ENCODE results near the gene DHRS12. TPM values are rescaled to one million over a fixed set of nuclear protein-coding genes. Genes with fewer than 3 reads are reported as not detected.

Gene DHRS12
- polyA plus RNA-seq, 4 donors: 15.4 to 23.1 (median 20.2) TPM

DNA sequence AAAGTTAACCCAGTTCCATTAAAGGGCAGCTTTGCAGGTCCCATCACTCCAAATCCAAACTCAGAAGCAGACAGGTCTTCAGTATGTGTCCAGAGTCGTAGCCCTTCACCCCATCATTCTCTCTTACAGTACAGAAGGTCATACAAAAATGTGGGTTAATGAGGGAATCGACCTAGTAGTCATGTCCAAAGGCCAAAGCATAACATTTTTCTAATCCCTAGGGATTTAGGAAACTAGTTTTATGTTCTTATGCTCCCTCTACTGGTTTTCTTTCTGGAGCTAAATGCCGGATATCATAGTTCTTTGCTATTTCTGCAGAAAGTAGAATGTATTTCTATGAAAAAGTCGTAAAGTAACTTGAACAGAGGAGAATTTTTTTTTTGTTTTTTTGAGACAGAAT is 72.2 kb downstream of the DHRS12 start:
- peak in 1 of 4 donors; percentile 21 for DNase-seq (ENCODE audit: low read depth in 4 of 4, low spot score in 3 of 4)

DNA sequence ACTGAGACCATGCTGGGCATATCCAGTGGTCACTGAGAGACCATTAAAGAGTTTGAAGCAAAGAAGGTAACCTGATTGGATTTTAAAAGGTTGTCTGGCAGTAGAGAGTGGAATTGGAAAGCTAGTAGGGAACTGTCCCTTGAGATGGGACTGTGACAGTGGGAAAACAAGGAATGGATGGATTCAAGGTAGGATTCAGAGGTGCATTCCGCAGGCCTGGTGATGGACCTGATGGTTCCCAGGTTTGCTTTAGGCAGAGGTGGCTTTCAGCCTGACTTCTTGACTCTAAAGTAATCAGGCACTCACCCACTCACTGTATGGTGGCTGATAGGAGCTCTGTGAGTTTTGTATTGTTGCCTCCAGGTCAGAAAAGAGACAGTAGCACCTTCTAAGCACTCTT is 73.0 kb downstream of the DHRS12 start:
- no peak for DNase-seq (ENCODE audit: low read depth in 4 of 4, low spot score in 3 of 4)

DNA sequence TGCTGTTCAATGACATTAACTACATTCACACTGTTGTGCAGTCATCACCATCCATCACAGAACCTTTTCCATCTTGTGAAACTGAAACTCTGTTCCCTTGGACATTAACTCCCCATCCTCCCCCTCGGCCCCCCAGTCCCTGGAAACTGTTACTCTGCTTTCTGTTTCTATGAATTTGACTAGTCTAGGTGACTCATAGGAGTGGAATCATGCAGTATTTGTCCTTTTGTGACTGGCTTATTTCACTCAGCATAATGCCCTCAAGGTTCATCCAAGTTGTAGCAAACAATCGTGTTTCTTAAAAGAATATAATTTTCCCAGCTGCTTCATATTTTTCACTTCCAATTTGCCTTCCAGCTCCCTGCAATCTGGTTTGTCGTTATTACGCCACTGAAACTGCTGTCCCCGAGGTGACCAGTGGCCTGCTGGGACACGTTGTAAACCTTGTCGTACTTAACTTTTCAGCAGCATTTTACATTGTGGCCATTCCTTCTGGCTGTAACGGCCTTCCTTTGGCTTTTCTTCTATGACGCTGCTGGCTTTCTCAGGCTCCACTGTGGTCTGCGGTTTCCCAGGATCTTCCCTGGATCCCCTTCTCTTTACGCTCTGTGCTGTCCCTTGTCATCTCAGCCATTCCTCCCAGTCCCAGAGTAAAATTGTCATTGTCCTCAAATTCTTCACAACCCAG is 74.0 kb downstream of the DHRS12 start:
- no peak for DNase-seq (ENCODE audit: low read depth in 4 of 4, low spot score in 3 of 4)

DNA sequence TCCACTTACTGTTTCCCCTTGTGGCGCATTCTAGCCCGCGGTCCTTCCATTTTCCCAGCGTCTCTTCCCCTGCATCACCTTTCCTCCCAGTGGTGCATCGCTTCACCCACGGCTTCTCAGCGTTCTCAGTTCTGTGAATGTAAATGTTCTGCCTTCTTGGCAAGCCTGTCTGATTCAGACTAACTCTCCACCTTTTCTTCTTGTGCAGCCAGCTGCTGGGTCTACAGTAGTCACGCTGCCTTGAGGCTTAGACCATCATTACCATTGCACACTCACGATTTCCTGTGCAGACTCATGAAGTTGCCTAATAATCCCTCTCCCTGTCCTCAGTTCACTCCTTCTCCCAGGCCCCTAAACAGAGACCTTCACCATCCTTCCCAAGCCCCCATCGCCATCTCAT is 75.0 kb downstream of the DHRS12 start:
- DNase-seq (ENCODE audit: low read depth in 4 of 4, low spot score in 3 of 4): no peak

DNA sequence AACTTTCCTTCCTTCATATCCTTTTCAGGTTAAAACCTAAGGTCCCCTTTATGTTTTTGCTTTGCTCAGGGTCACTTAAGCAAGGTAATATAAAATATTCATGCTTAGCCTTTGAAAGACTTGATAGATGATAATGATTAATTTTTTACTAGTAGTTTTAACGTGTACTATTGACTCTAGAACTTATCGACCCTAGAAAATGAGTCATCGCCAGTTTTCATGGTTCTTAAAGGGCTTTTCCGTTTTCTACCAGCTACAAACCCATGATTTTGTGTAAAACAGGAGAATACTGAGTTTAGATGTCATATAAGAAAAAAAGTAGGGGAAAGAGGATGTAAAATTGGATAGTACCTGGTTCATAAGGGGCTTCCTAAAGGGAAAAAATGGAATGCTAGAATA is 75.7 kb downstream of the DHRS12 start:
- no peak for DNase-seq (ENCODE audit: low read depth in 4 of 4, low spot score in 3 of 4)

DNA sequence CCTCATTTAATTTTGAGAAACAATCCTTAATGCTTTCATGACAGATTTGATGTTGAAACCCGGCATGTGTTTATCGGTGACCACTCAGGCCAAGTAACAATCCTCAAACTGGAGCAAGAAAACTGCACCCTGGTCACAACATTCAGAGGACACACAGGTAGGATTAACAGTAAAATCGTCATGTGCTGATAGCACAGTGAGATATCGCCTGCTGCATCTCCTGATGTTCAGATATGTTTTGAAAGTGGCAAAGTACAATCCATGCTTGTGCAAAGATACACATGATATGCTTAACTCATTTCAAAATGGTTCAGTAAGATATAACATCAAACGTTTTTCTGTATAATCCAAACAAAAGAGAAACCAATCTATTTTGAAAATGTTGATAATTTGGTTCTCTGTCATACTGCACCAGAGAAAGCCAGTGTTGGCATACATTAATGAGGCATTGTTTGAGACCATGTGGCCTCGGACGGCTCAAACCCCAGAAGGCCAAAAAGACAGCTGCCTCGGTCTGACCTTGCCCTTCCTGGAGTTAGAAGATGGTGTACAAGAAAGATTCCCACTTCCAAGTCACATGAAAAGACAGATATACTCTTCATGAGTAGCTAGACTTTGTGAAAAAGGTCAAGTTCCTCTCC is 76.2 kb downstream of the DHRS12 start:
- no peak for DNase-seq (ENCODE audit: low read depth in 4 of 4, low spot score in 3 of 4)

DNA sequence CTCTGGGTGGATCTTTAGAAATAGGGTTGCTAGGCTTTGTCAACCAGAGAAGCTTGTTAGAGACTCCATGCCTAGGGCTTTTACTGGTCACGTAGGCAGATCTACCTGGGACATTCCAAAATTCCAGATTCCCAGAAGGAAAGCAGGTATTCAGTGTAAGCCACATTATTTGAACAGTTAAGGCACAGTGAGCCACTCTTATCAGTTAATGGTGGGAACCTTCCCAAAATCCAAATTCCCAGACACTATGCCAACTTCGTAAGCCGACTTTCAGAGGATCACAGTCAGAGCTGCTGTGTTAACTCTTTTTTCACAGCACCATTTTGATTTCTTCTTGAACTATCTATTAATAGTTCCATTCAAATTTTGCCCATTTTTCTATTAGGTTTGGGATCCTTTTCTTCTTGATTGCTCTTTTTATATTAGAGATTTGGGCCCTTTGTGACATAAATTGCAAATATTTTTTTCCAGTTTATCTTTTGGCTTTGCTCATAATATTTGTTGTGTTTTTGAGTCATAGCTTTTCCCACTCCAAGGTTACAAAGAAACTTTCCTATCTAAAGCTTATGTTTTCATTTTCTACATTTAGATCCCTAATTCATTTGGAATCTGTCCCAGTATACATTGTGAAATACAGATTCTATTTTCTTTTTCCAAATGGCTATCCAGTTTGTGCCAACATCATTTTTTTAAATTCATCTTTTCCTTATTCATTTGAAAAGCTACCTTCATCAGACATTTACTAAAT is 77.3 kb downstream of the DHRS12 start:
- no peak for DNase-seq (ENCODE audit: low read depth in 4 of 4, low spot score in 3 of 4)

DNA sequence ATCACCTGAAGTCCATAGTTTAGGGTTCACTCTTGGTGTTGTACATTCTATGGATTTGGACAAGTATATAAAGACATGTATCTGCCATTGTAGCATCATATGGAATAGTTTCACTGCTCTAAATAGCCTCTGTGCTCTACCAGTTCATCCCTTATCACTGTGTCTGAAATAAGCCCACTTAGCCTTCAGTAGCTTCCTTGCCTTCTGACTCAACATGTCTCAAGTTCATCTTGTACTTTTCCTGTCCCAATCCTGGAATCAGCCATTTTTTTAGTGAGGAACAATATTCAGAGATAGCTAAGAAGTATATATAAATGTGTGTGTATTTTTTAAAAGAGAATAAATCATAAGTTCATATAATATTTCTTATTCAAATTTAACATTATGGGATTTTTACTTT is 79.2 kb downstream of the DHRS12 start:
- no peak for DNase-seq (ENCODE audit: low read depth in 4 of 4, low spot score in 3 of 4)

DNA sequence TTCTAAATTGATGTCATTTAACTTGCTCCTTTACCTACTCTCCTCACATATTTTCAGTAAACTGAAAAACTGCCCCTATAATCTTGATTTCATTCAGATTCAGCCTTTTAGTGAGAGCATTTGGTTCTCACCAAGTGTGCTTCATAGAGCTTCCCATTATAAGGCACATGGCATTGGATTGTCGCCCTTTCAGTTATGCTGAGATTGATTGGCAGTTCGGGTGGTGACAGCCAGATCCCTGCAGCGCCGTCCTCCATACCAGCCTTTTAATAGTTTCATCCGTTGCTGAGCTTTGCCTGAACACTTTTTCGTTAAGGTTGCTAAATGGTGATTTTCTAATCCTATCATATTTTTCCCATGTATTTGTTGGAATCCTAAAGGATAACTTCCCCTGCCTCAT is 80.4 kb downstream of the DHRS12 start:
- DNase-seq (ENCODE audit: low read depth in 4 of 4, low spot score in 3 of 4): no peak

DNA sequence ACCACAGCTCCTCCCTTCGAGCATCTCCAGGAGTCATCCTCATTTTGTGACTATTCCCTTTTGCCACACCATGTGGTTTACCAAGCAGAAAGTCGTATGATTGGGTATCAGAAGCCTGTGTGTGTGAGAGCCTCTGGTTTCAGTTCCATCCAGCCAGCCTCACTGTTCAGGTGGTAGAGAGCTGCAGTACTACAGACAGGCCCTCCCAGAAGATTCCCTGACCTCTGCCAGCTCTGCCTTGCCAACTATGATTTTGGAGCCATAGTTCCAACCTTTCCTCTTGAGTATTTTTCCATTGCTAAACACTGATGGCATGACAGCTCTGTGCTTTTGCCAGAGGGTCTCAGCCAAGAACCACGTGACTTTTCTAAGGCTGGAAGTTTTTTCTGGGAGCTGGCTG is 82.5 kb downstream of the DHRS12 start:
- DNase-seq (ENCODE audit: low read depth in 4 of 4, low spot score in 3 of 4): no peak

DNA sequence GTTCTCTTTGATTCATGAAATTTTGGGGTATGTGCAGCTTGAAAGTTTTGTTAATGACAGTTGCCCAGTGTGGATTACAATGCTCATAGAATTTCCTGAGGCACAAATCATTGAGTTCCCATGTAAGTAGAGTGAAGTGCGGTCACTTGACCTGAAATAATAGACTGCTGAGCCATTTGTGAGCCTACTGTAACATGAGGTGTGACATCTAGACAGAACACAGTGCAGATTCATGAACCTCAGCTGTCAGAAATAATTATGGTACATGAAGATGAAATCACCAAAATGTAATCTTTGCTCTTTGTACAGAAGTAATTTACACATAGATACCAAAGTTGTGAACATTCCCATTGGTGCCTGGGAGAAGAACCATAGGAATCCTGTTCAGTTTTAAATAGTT is 84.6 kb downstream of the DHRS12 start:
- DNase-seq (ENCODE audit: low read depth in 4 of 4, low spot score in 3 of 4): no peak

Other genes with a start within 250 kb of the DHRS12 start
- 10 to 100 TPM; 12.2 to 18.1 (median 12.8) TPM for gene WDFY2, start 219.7 kb downstream of the DHRS12 start, polyA plus RNA-seq (ENCODE audit: insufficient read length in 4 of 4)
- gene TMEM272, start 41.0 kb upstream of the DHRS12 start, polyA plus RNA-seq (ENCODE audit: insufficient read length in 4 of 4): under 1 TPM; 0.14 to 0.66 (median 0.35) TPM
- gene CCDC70, start 57.8 kb upstream of the DHRS12 start, polyA plus RNA-seq (ENCODE audit: insufficient read length in 4 of 4): not detected
- gene ATP7B, start 207.3 kb upstream of the DHRS12 start, polyA plus RNA-seq (ENCODE audit: insufficient read length in 4 of 4): 10 to 100 TPM in 3 of 4 donors, 1 to 10 TPM in 1; 6.6 to 20.5 (median 17.8) TPM
- 10 to 100 TPM; 29.7 to 36.8 (median 32.7) TPM for gene ALG11, start 208.2 kb upstream of the DHRS12 start, polyA plus RNA-seq (ENCODE audit: insufficient read length in 4 of 4)
- 10 to 100 TPM; 31.1 to 36.2 (median 33.6) TPM for gene UTP14C, start 220.5 kb upstream of the DHRS12 start, polyA plus RNA-seq (ENCODE audit: insufficient read length in 4 of 4)

All from left renal pelvis (tissue), 4 donors.